Colon (tissue), 2 donors: ENCODE measurements around the gene PLEKHA8.

ENCODE experiments used
- FAIRE-seq: peaks from 2 replicates; lab custom pipeline; 2012; peaks lifted over from hg19 to GRCh38; lab: Jason Lieb, UNC
- donor health status: control.
- donor health status: control.

PLEKHA8 gene

GRCh38 chr7:30146127-30146612 lies 118.0 kb downstream of the PLEKHA8 start:
- FAIRE-seq: no peak

DNA sequence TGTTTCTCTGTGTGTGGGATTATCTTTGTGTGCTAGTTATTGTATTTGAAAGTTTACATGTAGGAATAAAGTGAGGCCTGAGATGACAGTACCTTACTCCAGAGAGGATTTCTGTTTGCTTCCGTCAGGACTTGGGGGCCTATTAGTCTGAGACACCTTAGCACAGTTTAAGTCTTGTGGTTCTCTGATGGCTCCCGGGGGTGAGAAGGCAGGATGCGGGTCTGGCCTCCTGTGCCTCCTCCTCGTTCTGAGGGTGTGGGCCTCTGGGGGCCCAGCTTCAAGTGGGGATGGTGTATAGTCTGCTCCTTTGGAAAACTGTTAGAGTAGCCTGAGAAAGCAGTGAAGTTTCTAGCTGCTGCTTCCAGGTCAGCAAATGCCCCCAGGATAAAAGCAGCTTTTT lies 119.0 kb downstream of the PLEKHA8 start:
- no peak for FAIRE-seq

- FAIRE-seq: no peak
These were observed 119.6 kb downstream of the PLEKHA8 start for GRCh38 chr7:30147785-30148184.

GRCh38 chr7:30148426-30148825 lies 120.2 kb downstream of the PLEKHA8 start:
- no peak for FAIRE-seq

DNA sequence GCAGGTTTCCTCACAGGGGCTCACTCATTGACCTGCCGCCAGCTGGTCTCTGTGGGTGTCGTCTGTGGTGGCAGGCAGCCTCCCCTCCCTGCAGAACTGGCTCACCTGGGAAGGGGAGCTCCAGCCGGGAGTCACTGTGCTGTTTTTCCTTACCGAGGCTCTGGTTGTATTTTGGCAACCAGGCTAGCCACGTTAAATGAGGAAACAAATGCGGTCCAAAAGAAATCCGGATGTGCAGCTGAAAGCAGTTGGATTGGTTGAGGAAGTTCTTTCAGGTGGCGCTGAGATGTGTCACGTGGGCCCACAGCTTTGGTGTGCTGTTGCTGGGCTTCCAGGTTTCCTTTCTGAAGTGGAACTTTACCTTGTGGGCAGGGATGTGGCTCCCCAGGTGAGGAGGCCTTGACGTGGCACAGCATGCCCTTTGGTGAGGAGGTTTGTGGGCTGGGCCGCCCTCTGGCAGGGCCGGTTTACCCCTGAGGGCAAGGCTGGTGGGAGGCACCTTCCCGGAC lies 120.8 kb downstream of the PLEKHA8 start:
- no peak for FAIRE-seq

DNA sequence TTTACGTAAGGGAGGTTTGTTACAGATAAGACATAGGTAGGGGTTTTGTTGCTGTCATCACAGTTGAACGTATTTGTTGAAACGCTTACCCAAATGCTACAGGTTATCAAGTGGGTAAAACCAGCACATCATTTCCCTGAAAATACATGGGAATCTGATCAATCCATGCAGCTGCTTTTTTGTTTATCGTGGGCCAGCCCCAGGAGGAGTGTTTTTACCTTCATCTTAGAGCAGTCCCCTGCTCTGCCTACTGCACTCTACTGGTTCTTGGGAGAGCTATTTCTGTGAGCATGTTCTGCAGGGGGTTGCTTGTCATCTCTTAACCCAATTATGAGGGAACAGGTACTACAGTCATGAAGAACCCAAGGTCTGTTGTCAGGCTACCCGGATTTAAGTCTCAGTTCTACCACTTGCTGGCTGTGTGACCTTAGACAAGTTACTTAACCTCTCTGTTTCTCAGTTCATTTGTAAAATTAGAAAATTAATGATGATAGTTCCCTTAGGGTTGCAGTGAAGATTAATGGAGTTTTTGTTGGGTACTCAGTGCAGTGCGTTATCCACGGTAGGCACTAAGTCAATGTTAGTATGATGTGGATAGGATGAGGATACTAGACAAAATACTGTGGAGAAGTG lies 121.5 kb downstream of the PLEKHA8 start:
- no peak for FAIRE-seq

GRCh38 chr7:30150711-30151110 lies 122.5 kb downstream of the PLEKHA8 start:
- no peak for FAIRE-seq

GRCh38 chr7:30154111-30154587 lies 125.9 kb downstream of the PLEKHA8 start:
- no peak for FAIRE-seq

DNA sequence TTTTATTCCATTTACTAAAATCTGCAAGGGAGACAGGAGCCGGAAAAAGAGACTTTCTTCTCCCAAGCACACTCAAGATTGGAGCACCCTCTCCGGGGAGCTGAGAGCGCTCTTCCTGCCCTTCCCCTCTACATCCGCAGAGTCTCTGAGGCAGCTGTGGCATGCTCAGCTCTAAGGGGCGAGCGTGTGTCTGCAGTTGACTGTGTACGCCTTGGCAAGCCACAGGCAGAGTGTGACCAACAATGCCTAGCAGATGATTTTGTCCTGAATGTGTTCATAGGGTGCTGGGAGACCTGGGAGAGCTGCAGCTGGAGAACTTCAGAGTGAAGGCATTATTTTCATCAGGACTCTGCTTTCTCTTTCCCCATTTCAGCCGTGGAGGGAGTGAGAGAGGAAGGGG lies 127.3 kb downstream of the PLEKHA8 start:
- FAIRE-seq: no peak

- FAIRE-seq: no peak
These were observed 129.0 kb downstream of the PLEKHA8 start for GRCh38 chr7:30157204-30157603.

DNA sequence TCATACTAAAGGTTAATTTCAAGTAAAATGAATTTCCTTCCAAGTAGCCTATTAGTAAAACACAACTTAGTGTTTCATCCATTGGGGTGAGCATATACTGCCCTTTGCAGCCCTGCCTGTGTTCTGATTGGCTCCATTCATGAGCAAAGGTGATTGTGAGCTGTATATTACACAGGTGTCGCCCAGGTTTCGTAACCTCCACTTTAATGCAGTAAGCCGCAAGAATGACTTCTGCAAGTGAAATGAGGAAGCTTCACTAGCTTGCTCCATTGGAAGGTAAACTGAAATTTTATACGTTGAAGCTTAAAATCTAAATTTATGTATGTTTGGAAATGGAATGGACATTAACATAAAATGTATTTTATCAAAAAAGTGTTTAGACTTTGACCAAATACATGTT lies 131.0 kb downstream of the PLEKHA8 start:
- FAIRE-seq: no peak

DNA sequence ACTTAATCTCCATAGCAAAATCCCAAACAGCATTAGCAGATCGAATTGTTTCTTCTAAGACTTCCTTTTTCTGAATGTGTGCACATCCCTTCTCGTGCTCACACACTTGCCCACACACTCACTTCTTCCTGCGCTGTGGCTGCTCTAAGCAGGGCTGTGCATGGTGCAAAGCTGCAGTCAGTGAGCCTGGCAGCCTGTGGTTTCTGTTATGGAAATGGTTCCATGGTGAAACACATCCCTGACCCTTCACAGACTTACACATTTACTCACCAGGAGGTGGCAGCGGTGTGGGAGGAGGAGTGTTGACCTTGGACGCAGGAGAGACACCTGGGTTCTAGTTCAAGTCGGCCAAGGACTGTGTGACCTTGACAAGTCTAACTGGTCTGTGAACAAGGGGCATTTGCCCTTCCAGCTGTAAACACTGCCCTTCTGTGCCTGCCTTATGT lies 131.5 kb downstream of the PLEKHA8 start:
- no peak for FAIRE-seq

DNA sequence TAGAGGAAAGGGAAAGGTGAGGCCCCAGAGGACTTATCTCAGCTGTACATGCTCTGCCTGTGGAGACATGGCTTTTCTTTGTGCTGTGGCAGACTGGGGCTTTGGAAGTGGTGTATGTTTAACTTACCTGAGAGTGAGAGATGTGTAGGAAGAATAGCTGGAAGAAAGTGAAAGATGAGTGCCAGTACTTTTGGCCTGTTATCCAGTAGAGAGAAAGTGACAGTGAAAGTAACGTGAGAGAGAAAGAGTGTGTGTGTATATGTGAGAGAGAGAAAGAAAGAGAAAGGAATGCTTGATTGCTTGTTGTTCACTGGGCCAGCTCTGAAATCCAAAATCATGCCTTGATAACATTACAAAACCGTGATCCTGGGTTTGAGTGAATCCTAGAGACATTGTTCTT lies 132.1 kb downstream of the PLEKHA8 start:
- FAIRE-seq: no peak

GRCh38 chr7:30162133-30162532 lies 133.9 kb downstream of the PLEKHA8 start:
- FAIRE-seq: no peak

- FAIRE-seq: no peak
These were observed 134.5 kb downstream of the PLEKHA8 start for GRCh38 chr7:30162622-30163124.

GRCh38 chr7:30163231-30163894 lies 135.2 kb downstream of the PLEKHA8 start:
- FAIRE-seq: no peak

DNA sequence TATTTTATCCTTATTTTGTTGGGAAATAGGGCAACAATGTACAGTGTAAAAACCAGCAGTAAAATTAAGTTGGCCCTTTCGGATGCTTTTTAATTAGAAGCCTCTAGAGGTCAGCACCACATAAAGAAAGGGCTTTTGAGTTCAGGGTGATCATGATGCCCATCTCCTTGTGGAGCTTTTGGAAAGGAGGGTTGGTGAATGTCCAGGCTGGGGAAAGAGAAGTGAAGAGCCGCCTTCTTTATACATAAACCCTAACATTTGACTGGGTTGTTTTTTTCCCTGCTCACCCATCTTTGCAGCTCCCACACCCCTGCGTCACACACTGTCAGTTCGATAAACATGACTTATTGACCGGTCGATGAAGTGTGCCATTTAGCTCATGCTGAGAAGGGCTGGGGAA lies 136.4 kb downstream of the PLEKHA8 start:
- no peak for FAIRE-seq

GRCh38 chr7:30165590-30165989 lies 137.4 kb downstream of the PLEKHA8 start:
- FAIRE-seq: no peak

GRCh38 chr7:30166155-30166840 lies 138.1 kb downstream of the PLEKHA8 start:
- FAIRE-seq: no peak

GRCh38 chr7:30166841-30167235 lies 138.6 kb downstream of the PLEKHA8 start:
- FAIRE-seq: no peak

DNA sequence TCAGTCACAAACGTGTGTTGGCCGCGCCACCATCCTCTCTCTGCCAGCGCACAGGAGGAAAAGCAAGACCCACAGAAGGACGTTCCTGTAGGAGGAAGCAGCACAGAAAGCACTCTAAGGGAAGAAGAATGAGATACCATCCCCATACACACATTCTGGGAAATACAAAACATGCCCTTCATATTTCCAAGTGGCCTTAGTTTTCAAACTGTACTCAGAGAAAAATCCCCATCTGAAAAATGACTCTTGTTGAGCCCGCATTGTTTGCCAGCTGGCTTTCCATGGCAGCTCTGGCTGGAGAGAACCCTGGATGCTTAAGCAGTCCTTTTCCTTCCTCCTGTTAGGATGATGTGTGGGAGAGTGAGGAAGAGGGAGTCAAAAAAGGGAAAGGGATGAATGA lies 139.7 kb downstream of the PLEKHA8 start:
- no peak for FAIRE-seq

GRCh38 chr7:30168835-30169573 lies 140.8 kb downstream of the PLEKHA8 start:
- no peak for FAIRE-seq
